Measurements from ENCODE around the gene MMP12.

- TF ChIP-seq POLR2A (IDR thresholded peaks at IDR 0.05) (no peak), CTCF (IDR thresholded peaks at IDR 0.05) (no peak)
Observed at GRCh38 chr11:102891736-102892135, 17.0 kb upstream of the MMP12 start.

Measured in testis (tissue), 2 donors.